Testis (tissue), 2 donors: ENCODE measurements around the gene GASK1A.

ENCODE experiments used
- POLR2A ChIP-seq: fragments of 450-650 bp; IDR thresholded peaks from one replicate; pipeline ENCODE4 v1.6.1; 2017; ENCODE audit warnings: antibody characterized with exemption, mild to moderate bottlenecking, moderate library complexity
- TF ChIP-seq, protein P1 (sequence below), 3 experiments: fragments of 450-650 bp in 2 of 3; fragments of 200-600 bp in 1 of 3; sonication (generic) in 1 of 3; IDR thresholded peaks; one replicate each; pipeline ENCODE4 v1.5.1; 2016 to 2019; ENCODE audit warnings: antibody characterized with exemption in 3 of 3, mild to moderate bottlenecking in 2 of 3, moderate library complexity in 1 of 3

DNA sequence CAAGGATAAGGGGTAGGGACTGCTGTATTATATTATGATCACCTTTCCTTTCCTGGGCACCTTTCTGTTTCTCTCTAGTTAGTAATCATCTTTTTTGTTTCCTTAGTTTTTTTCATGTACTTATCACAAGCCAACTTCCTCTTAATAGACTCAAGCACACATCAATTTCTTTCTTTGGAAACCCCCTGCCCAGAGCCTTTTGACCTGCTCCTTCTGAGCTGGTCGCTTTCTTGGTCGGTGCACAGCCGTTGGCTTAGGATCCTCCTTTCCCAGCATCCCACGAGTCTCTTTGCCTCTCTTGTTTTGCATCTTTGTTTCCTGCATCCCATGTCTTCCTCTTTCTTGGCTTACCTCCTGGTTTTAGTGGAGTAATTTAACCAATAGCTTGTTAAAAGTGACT is 26.9 kb downstream of the GASK1A start:
- TF ChIP-seq, protein P1, sequence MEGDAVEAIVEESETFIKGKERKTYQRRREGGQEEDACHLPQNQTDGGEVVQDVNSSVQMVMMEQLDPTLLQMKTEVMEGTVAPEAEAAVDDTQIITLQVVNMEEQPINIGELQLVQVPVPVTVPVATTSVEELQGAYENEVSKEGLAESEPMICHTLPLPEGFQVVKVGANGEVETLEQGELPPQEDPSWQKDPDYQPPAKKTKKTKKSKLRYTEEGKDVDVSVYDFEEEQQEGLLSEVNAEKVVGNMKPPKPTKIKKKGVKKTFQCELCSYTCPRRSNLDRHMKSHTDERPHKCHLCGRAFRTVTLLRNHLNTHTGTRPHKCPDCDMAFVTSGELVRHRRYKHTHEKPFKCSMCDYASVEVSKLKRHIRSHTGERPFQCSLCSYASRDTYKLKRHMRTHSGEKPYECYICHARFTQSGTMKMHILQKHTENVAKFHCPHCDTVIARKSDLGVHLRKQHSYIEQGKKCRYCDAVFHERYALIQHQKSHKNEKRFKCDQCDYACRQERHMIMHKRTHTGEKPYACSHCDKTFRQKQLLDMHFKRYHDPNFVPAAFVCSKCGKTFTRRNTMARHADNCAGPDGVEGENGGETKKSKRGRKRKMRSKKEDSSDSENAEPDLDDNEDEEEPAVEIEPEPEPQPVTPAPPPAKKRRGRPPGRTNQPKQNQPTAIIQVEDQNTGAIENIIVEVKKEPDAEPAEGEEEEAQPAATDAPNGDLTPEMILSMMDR (IDR thresholded peaks at IDR 0.05) = no peak
- no peak for TF ChIP-seq POLR2A
